Measurements from ENCODE around the gene PGAP3.

PGAP3 gene

GRCh38 chr17:39687101-39687545 is 734 bp downstream of the PGAP3 start:
- H3K4me3 ChIP-seq (ENCODE audit: low read length): peak overlapping the region; percentile 85

GRCh38 chr17:39684369-39685192 is 3.3 kb downstream of the PGAP3 start:
- no peak overlapping the region for H3K4me3 ChIP-seq (ENCODE audit: low read length)
- no peak for DNase-seq (ENCODE audit: low read depth)
- TF ChIP-seq, protein P1, sequence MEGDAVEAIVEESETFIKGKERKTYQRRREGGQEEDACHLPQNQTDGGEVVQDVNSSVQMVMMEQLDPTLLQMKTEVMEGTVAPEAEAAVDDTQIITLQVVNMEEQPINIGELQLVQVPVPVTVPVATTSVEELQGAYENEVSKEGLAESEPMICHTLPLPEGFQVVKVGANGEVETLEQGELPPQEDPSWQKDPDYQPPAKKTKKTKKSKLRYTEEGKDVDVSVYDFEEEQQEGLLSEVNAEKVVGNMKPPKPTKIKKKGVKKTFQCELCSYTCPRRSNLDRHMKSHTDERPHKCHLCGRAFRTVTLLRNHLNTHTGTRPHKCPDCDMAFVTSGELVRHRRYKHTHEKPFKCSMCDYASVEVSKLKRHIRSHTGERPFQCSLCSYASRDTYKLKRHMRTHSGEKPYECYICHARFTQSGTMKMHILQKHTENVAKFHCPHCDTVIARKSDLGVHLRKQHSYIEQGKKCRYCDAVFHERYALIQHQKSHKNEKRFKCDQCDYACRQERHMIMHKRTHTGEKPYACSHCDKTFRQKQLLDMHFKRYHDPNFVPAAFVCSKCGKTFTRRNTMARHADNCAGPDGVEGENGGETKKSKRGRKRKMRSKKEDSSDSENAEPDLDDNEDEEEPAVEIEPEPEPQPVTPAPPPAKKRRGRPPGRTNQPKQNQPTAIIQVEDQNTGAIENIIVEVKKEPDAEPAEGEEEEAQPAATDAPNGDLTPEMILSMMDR (conservative IDR thresholded peaks at IDR 0.05; ENCODE audit: low read length): no peak

More at GRCh38 chr17:39687101-39687545, 734 bp downstream of the PGAP3 start:
- DNase-seq (ENCODE audit: low read depth): no peak
- TF ChIP-seq, protein P1 (conservative IDR thresholded peaks at IDR 0.05; ENCODE audit: low read length): no peak

GRCh38 chr17:39683295-39683939 is 4.4 kb downstream of the PGAP3 start:
- DNase-seq (ENCODE audit: low read depth): no peak
- no peak overlapping the region for H3K4me3 ChIP-seq (ENCODE audit: low read length)
- TF ChIP-seq, protein P1 (conservative IDR thresholded peaks at IDR 0.05; ENCODE audit: low read length): no peak

DNA sequence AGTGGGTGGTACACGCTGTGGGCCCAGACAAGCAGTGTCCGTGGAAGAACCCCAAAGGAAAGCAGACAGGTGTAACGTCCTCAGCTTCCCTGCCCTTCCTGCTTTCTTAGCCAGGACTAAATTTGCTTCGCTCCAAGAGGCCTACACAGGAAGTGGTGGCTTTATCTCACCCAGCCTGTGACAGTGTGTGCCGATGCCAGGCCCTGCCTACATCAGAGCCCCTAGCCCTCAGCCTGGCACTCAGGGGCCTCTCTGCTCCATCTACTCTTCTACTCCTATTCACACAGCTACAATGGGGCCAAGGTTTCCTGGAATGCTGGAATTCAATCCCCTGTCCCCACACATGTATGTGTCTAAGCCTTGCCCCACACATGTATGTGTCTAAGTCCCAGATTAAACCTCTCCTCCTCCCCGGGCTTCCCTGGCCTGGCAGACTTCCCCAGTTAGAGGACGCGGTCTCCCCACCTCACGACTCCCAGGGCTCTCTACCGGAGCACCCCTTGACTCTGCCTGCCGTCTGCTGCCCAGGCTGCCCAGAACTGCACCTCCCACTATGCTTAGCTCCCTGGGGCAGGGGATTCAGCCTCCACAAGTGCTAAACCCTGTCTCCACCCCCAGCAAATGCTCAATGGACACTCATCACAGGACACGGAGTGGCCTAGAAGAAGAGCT is 8.2 kb downstream of the PGAP3 start:
- TF ChIP-seq, protein P1 (conservative IDR thresholded peaks at IDR 0.05; ENCODE audit: low read length): no peak
- DNase-seq (ENCODE audit: low read depth): no peak
- no peak overlapping the region for H3K4me3 ChIP-seq (ENCODE audit: low read length)

GRCh38 chr17:39678340-39679116 is 9.3 kb downstream of the PGAP3 start:
- TF ChIP-seq, protein P1 (conservative IDR thresholded peaks at IDR 0.05; ENCODE audit: low read length): no peak
- H3K4me3 ChIP-seq (ENCODE audit: low read length): no peak overlapping the region
- DNase-seq (ENCODE audit: low read depth): no peak

GRCh38 chr17:39677542-39678339 is 10.1 kb downstream of the PGAP3 start:
- TF ChIP-seq, protein P1 (conservative IDR thresholded peaks at IDR 0.05; ENCODE audit: low read length): no peak
- no peak overlapping the region for H3K4me3 ChIP-seq (ENCODE audit: low read length)
- DNase-seq (ENCODE audit: low read depth): no peak

Data from AG10803 (cell line).